Epidermal melanocyte (primary cell): ENCODE results near the gene COL7A1.

Experiments
- DNase-seq: peaks from one replicate; pipeline ENCODE4 v3.0.0; 2011; ENCODE audit warnings: low spot score; ENCODE audit not compliant: insufficient read length

Gene COL7A1

GRCh38 chr3:48619541-48620524 is 24.7 kb upstream of the COL7A1 start:
- DNase-seq: no peak

- no peak for DNase-seq
Observed at GRCh38 chr3:48617559-48617958, 22.4 kb upstream of the COL7A1 start.

GRCh38 chr3:48614044-48614443 is 18.9 kb upstream of the COL7A1 start:
- DNase-seq: no peak

- DNase-seq: no peak
Observed at GRCh38 chr3:48612309-48612708, 17.2 kb upstream of the COL7A1 start.

GRCh38 chr3:48609088-48610005 is 14.2 kb upstream of the COL7A1 start, which contains the start of gene UQCRC1:
Gene UQCRC1, minus strand, starts transcription at chr3:48609646. Its CDS starts 26 bp downstream, at chr3:48609620.
- DNase-seq: peak; percentile 89

GRCh38 chr3:48607519-48607918 is 12.4 kb upstream of the COL7A1 start:
- DNase-seq: no peak

GRCh38 chr3:48601622-48601994 is 6.5 kb upstream of the COL7A1 start:
- DNase-seq: no peak

- DNase-seq: no peak
Observed at GRCh38 chr3:48600711-48601621, 5.8 kb upstream of the COL7A1 start.

- no peak for DNase-seq
Observed at GRCh38 chr3:48599509-48600285, 4.6 kb upstream of the COL7A1 start.

GRCh38 chr3:48599077-48599501 is 4.0 kb upstream of the COL7A1 start:
- no peak for DNase-seq

- peak; percentile 93 for DNase-seq
Observed at GRCh38 chr3:48598323-48599076, 3.4 kb upstream of the COL7A1 start.

- DNase-seq: no peak
Observed at GRCh38 chr3:48597408-48597800, 2.3 kb upstream of the COL7A1 start.

GRCh38 chr3:48596676-48597407 is 1.7 kb upstream of the COL7A1 start:
- no peak for DNase-seq

GRCh38 chr3:48596157-48596556 is 1.0 kb upstream of the COL7A1 start:
- no peak for DNase-seq

- DNase-seq: peak; percentile 58
Observed at GRCh38 chr3:48595526-48596121, 495 bp upstream of the COL7A1 start.

- DNase-seq: no peak
Observed at GRCh38 chr3:48594417-48595049, 596 bp downstream of the COL7A1 start.

- DNase-seq: no peak
Observed at GRCh38 chr3:48593337-48593736, 1.8 kb downstream of the COL7A1 start.
